Measurements from ENCODE around the gene RAB1B. TPM values are rescaled to one million over a fixed set of nuclear protein-coding genes. Genes with fewer than 3 reads are reported as not detected.

Gene RAB1B
- total and polyA plus RNA-seq, 9 donors = 54.6 to 140 (median 119) TPM

- H3K27ac ChIP-seq = peak overlapping the region; percentile 78 to 92
- intact Hi-C loops (cut with DNase I) = loop anchor here in 3 of 4 donors (1.0 kb wide), 1 partner anchor 16 kb away; no protein-coding TSS in a partner anchor
- H3K36me3 ChIP-seq = no peaks in the 10 kb centered on the region
- H3K4me1 ChIP-seq (ENCODE audit: insufficient read depth) = peaks cover 21% of the 10 kb centered on the region
- DNase-seq = peak; percentile 93 to 97 (median 95)
- 0 to 1% (median 0%) methylated on average over 42 to 44 of the region's 44 CpGs for WGBS, 3 donors
- TF ChIP-seq EP300 (IDR thresholded peaks at IDR 0.05) (no peak), CTCF (IDR thresholded peaks at IDR 0.05) (peak; percentile 84 to 99 (median 97)), POLR2A (IDR thresholded peaks at IDR 0.05) (peak; percentile 18)
- H3K4me3 ChIP-seq = peak overlapping the region; percentile 54
- H3K27me3 ChIP-seq = no peaks in the 10 kb centered on the region
- no peaks in the 10 kb centered on the region for H3K9me3 ChIP-seq
These were observed 43.6 kb downstream of the RAB1B start for GRCh38 chr11:66311965-66312548.

DNA sequence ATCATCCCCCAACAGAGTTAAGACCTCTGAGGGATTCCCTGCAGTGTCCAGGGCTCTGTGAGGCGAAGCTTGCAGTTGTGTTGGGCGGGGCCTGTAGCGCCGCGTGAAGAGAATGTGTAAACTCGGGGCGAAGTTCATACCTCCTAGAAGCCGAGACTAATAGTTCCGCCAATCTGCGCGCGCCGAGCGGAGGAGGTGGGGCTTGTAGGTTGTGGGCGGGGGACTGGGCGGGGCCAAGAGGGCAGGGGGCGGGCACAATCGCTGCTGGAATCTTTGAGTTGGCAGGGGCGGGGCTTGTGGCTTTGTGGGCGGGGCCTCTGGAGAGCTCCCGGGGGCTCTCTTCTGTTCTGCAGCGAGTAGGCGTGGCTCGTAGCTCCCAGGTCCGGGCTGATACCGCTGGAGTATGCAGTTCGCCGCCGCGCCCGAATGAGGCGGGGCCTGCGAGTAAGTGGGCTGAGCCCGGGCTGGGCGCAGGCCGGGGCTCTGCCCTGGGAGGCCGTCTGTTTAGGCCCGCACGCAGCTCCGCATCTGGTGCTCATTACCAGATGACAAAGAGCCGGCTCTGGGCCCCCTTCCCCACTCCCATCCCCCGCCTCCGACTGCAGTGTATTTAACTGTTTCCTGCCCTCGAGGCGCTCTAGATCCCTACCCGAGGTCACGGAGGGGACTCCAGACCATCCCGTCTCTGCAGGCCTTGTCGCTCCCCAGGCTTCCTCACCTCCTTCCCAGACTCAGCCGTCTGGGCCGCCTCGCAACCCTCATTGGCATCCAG lies 44.3 kb downstream of the RAB1B start:
- peak overlapping the region; percentile 54 for H3K4me3 ChIP-seq
- 1 to 3% (median 1%) methylated on average over 30 to 52 of the region's 52 CpGs for WGBS, 3 donors
- intact Hi-C loops (cut with DNase I) = loop anchor here in 1 of 4 donors (1.0 kb wide), 1 partner anchor 16 kb away; no protein-coding TSS in a partner anchor
- peaks cover 28% of the 10 kb centered on the region for H3K4me1 ChIP-seq (ENCODE audit: insufficient read depth)
- peak overlapping the region; percentile 78 to 92 for H3K27ac ChIP-seq
- no peaks in the 10 kb centered on the region for H3K27me3 ChIP-seq
- peak; percentile 99 to 100 (median 100) for DNase-seq
- H3K36me3 ChIP-seq = no peaks in the 10 kb centered on the region
- no peaks in the 10 kb centered on the region for H3K9me3 ChIP-seq
- peak; percentile 37 for TF ChIP-seq POLR2A (IDR thresholded peaks at IDR 0.05)
- TF ChIP-seq CTCF (IDR thresholded peaks at IDR 0.05) = no peak

GRCh38 chr11:66313321-66314185 lies 45.1 kb downstream of the RAB1B start:
- Histone ChIP-seq H3K4me1 (ENCODE audit: insufficient read depth) (peaks cover 33% of the 10 kb centered on the region), H3K36me3 (no peaks in the 10 kb centered on the region), H3K27ac (peak overlapping the region; percentile 65 to 79), H3K27me3 (no peaks in the 10 kb centered on the region), H3K4me3 (peak overlapping the region; percentile 54), H3K9me3 (no peaks in the 10 kb centered on the region)
- intact Hi-C loops (cut with DNase I) = no loop called here
- 9 to 14% (median 14%) methylated on average over 36 to 38 of the region's 38 CpGs for WGBS, 3 donors
- TF ChIP-seq POLR2A (IDR thresholded peaks at IDR 0.05) (no peak), CTCF (IDR thresholded peaks at IDR 0.05) (no peak), EP300 (IDR thresholded peaks at IDR 0.05) (no peak)
- DNase-seq = peak in 1 of 5 donors; percentile 42

DNA sequence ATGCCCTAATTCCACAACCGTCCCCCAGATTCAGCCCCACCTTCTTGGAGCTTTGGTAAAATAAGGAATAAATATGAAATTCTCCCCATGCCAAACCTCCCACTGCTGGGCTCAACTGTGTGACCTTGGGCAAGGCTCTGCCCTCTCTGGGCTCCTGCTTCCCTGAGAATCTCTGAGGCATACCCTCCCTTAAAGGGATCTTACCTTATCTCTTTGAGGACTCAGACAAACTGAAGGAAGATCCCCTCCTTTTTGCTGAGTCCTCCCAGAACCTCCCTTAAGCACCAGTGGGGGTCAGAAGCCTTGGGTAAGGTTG lies 45.7 kb downstream of the RAB1B start:
- peak overlapping the region in 1 of 2 donors; percentile 79 for H3K27ac ChIP-seq
- peaks cover 33% of the 10 kb centered on the region for H3K4me1 ChIP-seq (ENCODE audit: insufficient read depth)
- WGBS, 3 donors = 17 to 29% (median 19%) methylated on average over 1 of the region's 1 CpG
- no peak overlapping the region for H3K4me3 ChIP-seq
- H3K9me3 ChIP-seq = no peaks in the 10 kb centered on the region
- intact Hi-C loops (cut with DNase I) = no loop called here
- TF ChIP-seq CTCF (IDR thresholded peaks at IDR 0.05) = no peak
- no peak for TF ChIP-seq EP300 (IDR thresholded peaks at IDR 0.05)
- TF ChIP-seq POLR2A (IDR thresholded peaks at IDR 0.05) = no peak
- H3K27me3 ChIP-seq = no peaks in the 10 kb centered on the region
- DNase-seq = no peak
- no peaks in the 10 kb centered on the region for H3K36me3 ChIP-seq
